ENCODE data around the gene TWSG1. TPM values are rescaled to one million over a fixed set of nuclear protein-coding genes. Genes with fewer than 3 reads are reported as not detected.

The TWSG1 gene
- total and polyA plus RNA-seq, 7 donors = 3.6 to 8.5 (median 7.0) TPM

GRCh38 chr18:9337873-9338272 is 3.3 kb downstream of the TWSG1 start:
- Histone ChIP-seq H3K27ac (no peak overlapping the region), H3K4me1 (peaks cover 11% of the 10 kb centered on the region), H3K36me3 (ENCODE audit: insufficient read depth in 1 of 2, low read depth in 1 of 2) (peaks cover 0 to 37% of the 10 kb centered on the region in 2 donors), H3K9me3 (no peaks in the 10 kb centered on the region), H3K4me3 (no peak overlapping the region), H3K27me3 (ENCODE audit: insufficient read depth in 3 of 3, low read length in 2 of 3) (no peaks in the 10 kb centered on the region)
- TF ChIP-seq CTCF (IDR thresholded peaks at IDR 0.05) = no peak
- 77 to 85% (median 83%) methylated on average over 3 of the region's 3 CpGs for WGBS, 3 donors
- DNase-seq (no peak), ATAC-seq (no peak)
- intact Hi-C loops (cut with DNase I) = loop anchor here in 1 of 2 donors (5.0 to 10.0 kb wide), 2 partner anchors 139 to 263 kb away; partner anchors contain the start of gene RALBP1

DNA sequence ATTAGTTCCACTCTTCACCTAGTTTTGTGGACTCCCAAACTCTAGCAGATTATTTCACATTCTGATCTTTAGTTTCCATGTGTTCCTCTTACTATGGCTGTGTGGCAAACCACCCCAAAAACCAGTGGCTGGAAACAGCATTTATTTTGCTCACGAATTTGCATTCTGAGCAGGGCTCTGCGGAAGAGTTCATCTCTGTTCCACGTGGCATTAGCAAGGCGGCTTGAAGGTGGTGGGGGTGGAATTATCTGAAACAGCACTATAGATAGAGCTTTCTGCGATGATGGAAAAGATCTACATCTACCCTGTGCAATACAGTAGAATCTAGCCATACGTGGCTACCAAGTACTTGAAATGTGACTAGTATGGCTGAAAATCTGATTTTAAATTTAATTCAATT is 5.9 kb downstream of the TWSG1 start:
- no peaks in the 10 kb centered on the region for H3K9me3 ChIP-seq
- ATAC-seq (no peak), DNase-seq (no peak)
- peaks cover 8% of the 10 kb centered on the region for H3K4me1 ChIP-seq
- TF ChIP-seq CTCF (IDR thresholded peaks at IDR 0.05) = no peak
- no peak overlapping the region for H3K4me3 ChIP-seq
- intact Hi-C loops (cut with DNase I) = no loop called here
- H3K27me3 ChIP-seq (ENCODE audit: insufficient read depth in 3 of 3, low read length in 2 of 3) = no peaks in the 10 kb centered on the region
- WGBS, 3 donors = 96 to 98% (median 96%) methylated on average over 6 of the region's 6 CpGs
- H3K36me3 ChIP-seq (ENCODE audit: insufficient read depth in 1 of 2, low read depth in 1 of 2) = peaks cover 0 to 37% of the 10 kb centered on the region in 2 donors
- H3K27ac ChIP-seq = no peak overlapping the region

GRCh38 chr18:9343577-9343976 is 9.0 kb downstream of the TWSG1 start:
- Histone ChIP-seq H3K4me1 (no peaks in the 10 kb centered on the region), H3K4me3 (no peak overlapping the region), H3K9me3 (no peaks in the 10 kb centered on the region), H3K27ac (no peak overlapping the region), H3K27me3 (ENCODE audit: insufficient read depth in 3 of 3, low read length in 2 of 3) (no peaks in the 10 kb centered on the region), H3K36me3 (ENCODE audit: insufficient read depth in 1 of 2, low read depth in 1 of 2) (peaks cover 0 to 21% of the 10 kb centered on the region in 2 donors)
- DNase-seq (no peak), ATAC-seq (no peak)
- intact Hi-C loops (cut with DNase I) = no loop called here
- no peak for TF ChIP-seq CTCF (IDR thresholded peaks at IDR 0.05)

- Histone ChIP-seq H3K27ac (no peak overlapping the region), H3K9me3 (no peaks in the 10 kb centered on the region), H3K36me3 (ENCODE audit: insufficient read depth in 1 of 2, low read depth in 1 of 2) (no peaks in the 10 kb centered on the region), H3K4me1 (no peaks in the 10 kb centered on the region), H3K4me3 (no peak overlapping the region), H3K27me3 (ENCODE audit: insufficient read depth in 3 of 3, low read length in 2 of 3) (no peaks in the 10 kb centered on the region)
- intact Hi-C loops (cut with DNase I) = no loop called here
- no peak for TF ChIP-seq CTCF (IDR thresholded peaks at IDR 0.05)
- 97 to 100% (median 99%) methylated on average over 2 of the region's 2 CpGs for WGBS, 3 donors
- DNase-seq (no peak), ATAC-seq (no peak)
These were observed 12.2 kb downstream of the TWSG1 start for GRCh38 chr18:9346775-9347174.

- WGBS, 3 donors = 74 to 86% (median 77%) methylated on average over 3 of the region's 3 CpGs
- ATAC-seq = no peak
- Histone ChIP-seq H3K4me3 (no peak overlapping the region), H3K27me3 (ENCODE audit: insufficient read depth in 3 of 3, low read length in 2 of 3) (no peaks in the 10 kb centered on the region), H3K36me3 (ENCODE audit: insufficient read depth in 1 of 2, low read depth in 1 of 2) (no peaks in the 10 kb centered on the region), H3K4me1 (no peaks in the 10 kb centered on the region), H3K27ac (no peak overlapping the region), H3K9me3 (no peaks in the 10 kb centered on the region)
- no peak for DNase-seq
- no peak for TF ChIP-seq CTCF (IDR thresholded peaks at IDR 0.05)
- intact Hi-C loops (cut with DNase I) = no loop called here
These were observed 13.6 kb downstream of the TWSG1 start for GRCh38 chr18:9348079-9348671.
